ENCODE results near the gene MST1.

DNA sequence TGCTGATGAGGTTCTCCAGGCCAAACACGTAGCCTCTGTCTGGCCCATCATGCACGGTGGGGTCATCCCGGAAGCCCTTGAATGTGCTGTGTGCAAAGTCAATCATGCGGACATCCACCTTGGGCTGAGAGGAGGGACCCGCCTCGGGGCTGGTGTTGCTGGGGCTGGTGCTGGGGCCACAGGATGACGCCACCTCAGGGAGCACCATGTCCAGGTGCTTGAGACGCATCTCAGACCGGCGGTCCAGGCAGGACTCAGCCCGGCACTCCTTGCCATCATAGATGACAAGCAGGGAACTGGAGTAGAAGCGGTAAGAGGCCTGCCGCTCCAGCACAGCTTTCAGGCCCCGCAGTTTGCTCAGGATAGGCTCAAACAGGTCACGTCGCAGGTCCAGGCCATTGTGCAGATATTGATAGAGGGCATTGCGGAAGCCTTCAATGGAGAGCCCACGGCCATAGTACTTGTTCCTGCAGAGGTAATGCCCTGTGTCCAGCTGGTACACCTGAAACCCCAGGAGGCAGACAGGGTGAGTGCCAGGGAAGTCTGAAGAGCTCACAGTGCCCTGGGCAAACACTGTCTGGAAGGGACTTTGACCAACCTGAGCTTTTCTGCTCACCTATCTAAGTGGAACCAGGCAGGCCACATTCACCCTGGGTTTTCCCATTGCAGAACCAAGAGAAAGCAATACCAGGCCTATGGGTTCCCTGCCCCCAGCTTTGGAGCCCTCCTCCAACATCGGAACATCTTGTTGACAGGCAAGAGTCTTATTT, 38.1 kb upstream of the MST1 start:
- TF ChIP-seq, protein P1, sequence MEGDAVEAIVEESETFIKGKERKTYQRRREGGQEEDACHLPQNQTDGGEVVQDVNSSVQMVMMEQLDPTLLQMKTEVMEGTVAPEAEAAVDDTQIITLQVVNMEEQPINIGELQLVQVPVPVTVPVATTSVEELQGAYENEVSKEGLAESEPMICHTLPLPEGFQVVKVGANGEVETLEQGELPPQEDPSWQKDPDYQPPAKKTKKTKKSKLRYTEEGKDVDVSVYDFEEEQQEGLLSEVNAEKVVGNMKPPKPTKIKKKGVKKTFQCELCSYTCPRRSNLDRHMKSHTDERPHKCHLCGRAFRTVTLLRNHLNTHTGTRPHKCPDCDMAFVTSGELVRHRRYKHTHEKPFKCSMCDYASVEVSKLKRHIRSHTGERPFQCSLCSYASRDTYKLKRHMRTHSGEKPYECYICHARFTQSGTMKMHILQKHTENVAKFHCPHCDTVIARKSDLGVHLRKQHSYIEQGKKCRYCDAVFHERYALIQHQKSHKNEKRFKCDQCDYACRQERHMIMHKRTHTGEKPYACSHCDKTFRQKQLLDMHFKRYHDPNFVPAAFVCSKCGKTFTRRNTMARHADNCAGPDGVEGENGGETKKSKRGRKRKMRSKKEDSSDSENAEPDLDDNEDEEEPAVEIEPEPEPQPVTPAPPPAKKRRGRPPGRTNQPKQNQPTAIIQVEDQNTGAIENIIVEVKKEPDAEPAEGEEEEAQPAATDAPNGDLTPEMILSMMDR (IDR thresholded peaks at IDR 0.05): no peak
- TF ChIP-seq POLR2A (IDR thresholded peaks at IDR 0.05): no peak
